ENCODE data around the gene ARL3. TPM values are rescaled to one million over a fixed set of nuclear protein-coding genes. Genes with fewer than 3 reads are reported as not detected.

ARL3 gene
- total and polyA plus RNA-seq, 2 of the 4 experiments (the other 2 are of a cell fraction), result 5.0 to 14.3 TPM

DNA sequence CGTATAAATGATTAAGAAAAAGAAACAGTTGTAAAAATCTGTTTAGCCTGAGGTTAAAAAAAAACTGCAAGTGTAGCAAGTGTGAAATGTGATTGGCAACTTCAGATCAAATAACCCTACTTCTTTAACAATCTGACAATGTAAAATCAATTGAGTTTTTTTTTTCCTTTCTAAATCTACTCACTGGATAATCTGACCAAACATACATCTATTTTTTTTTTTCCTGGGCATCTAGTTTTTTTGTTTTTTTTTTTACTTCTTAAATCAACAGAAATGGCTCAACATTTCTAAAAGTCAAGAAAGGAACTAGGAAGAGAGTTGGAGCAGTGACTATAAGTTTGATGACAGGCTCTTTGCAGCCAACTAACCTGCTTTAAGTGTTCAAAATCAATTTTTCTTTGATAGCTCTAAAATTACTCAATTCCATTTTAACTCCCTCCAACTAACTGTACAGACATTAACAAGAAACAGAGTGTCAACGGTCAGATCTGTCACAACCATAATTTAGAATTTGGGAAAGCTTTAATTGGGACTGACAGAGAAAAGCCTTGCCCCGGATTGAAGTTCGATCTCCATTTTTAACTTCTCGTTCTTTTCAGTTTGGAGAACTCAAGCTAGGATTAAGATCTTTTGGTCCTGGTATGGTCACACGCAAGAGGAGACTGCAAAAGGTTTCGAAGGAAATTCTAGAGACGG lies 1.2 kb downstream of the ARL3 start:
- H2BK5ac ChIP-seq (ENCODE audit: low read depth, low read length, poor library complexity, severe bottlenecking), result peak overlapping the region; percentile 75
- peak overlapping the region; percentile 79 for H4K91ac ChIP-seq (ENCODE audit: insufficient read depth, low read depth, low read length)
- H3K9ac ChIP-seq (ENCODE audit: low read depth, low read length), result peak overlapping the region; percentile 74
- H3K36me3 ChIP-seq (ENCODE audit: control insufficient read depth, insufficient read depth, low read length), result no peaks in the 10 kb centered on the region
- H4K5ac ChIP-seq (ENCODE audit: low read depth, low read length), result peak overlapping the region; percentile 14; the same call in 1 of the 2 replicates
- H3K4me2 ChIP-seq (ENCODE audit: low read depth, low read length), result peak overlapping the region; percentile 74
- ChIA-PET POLR2A (ENCODE audit: unreplicated experiment) (no interaction called here), CTCF (interaction anchor here (0.5 to 3.1 kb wide), 4 partner anchors 12 to 36 kb away, joined by 3 to 13 read pairs (median 4); no protein-coding TSS in a partner anchor)
- WGBS, 2 experiments (ENCODE audit: extremely low coverage in 2 of 2, insufficient read length in 1 of 2), result no CpG with 5 or more reads among the region's 8 CpGs
- no peaks in the 10 kb centered on the region for H3K27me3 ChIP-seq (ENCODE audit: control insufficient read depth, insufficient read depth, low read length)
- dilution Hi-C loops (cut with HindIII; ENCODE audit: low sequenced_read_pairs, unreplicated experiment) (no loop called here), in situ Hi-C loops (cut with MboI; ENCODE audit: low sequenced_read_pairs) (no loop called here), intact Hi-C loops (cut with micrococcal nuclease) (loop anchor here (2.0 to 5.0 kb wide), 2 partner anchors 34 to 211 kb away; partner anchors contain the start of genes ACTR1A and SUFU)
- peak overlapping the region; percentile 97 for H3K14ac ChIP-seq (replicated peaks; ENCODE audit: low read depth, low read length)
- H3K27ac ChIP-seq (ENCODE audit: insufficient read depth, low read length), result peak overlapping the region; percentile 86
- H2BK20ac ChIP-seq (ENCODE audit: low read depth, low read length), result peak overlapping the region; percentile 44; the same call in 1 of the 2 replicates
- H4K8ac ChIP-seq (ENCODE audit: low read depth in 2 of 2, low read length in 2 of 2), result peak overlapping the region; percentile 29 to 78
- no peak overlapping the region for H2AK9ac ChIP-seq (replicated peaks; ENCODE audit: low read depth, low read length, poor library complexity)
- DNase-seq (no peak), ATAC-seq (ENCODE audit: low read depth) (no peak)
- H3K18ac ChIP-seq (ENCODE audit: low read depth, low read length), result peak overlapping the region; percentile 53
- H3K23ac ChIP-seq (ENCODE audit: low read depth, low read length), result peak overlapping the region; percentile 98
- peak overlapping the region; percentile 29; the same call in 2 of the 3 replicates for H2BK15ac ChIP-seq (ENCODE audit: low read depth, low read length)
- peak overlapping the region; percentile 74 for H2BK120ac ChIP-seq (ENCODE audit: low read depth, low read length)
- peaks cover 5% of the 10 kb centered on the region for H3K4me1 ChIP-seq (ENCODE audit: control insufficient read depth, insufficient read depth, low read length)
- H4K20me1 ChIP-seq (ENCODE audit: insufficient read depth, low read length), result peaks cover 11% of the 10 kb centered on the region; the same call in 1 of the 2 replicates
- H3K79me1 ChIP-seq (ENCODE audit: low read depth in 1 of 2, low read length in 2 of 2), result peaks cover 27 to 64% of the 10 kb centered on the region in 2 experiments
- H2AK5ac ChIP-seq (ENCODE audit: low read depth, low read length), result peak overlapping the region; percentile 81; the same call in 1 of the 2 replicates
- peak overlapping the region; percentile 87 for H2AFZ ChIP-seq (replicated peaks; ENCODE audit: low read length, poor library complexity)
- BruUV-seq (replicated peaks), result no TSS peak
- TF ChIP-seq RAD21 (IDR thresholded peaks at IDR 0.05; ENCODE audit: low read length), result no peak
- TF ChIP-seq, protein P1, sequence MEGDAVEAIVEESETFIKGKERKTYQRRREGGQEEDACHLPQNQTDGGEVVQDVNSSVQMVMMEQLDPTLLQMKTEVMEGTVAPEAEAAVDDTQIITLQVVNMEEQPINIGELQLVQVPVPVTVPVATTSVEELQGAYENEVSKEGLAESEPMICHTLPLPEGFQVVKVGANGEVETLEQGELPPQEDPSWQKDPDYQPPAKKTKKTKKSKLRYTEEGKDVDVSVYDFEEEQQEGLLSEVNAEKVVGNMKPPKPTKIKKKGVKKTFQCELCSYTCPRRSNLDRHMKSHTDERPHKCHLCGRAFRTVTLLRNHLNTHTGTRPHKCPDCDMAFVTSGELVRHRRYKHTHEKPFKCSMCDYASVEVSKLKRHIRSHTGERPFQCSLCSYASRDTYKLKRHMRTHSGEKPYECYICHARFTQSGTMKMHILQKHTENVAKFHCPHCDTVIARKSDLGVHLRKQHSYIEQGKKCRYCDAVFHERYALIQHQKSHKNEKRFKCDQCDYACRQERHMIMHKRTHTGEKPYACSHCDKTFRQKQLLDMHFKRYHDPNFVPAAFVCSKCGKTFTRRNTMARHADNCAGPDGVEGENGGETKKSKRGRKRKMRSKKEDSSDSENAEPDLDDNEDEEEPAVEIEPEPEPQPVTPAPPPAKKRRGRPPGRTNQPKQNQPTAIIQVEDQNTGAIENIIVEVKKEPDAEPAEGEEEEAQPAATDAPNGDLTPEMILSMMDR (conservative IDR thresholded peaks at IDR 0.05; ENCODE audit: low read depth, low read length), result no peak
- no peak for TF ChIP-seq POLR2A (IDR thresholded peaks at IDR 0.05; ENCODE audit: low read depth, low read length)
- TF ChIP-seq MXI1 (IDR thresholded peaks at IDR 0.05; ENCODE audit: borderline replicate concordance, low read depth, low read length), result no peak
- TF ChIP-seq RFX5 (IDR thresholded peaks at IDR 0.05; ENCODE audit: low read depth, low read length), result no peak
- TF ChIP-seq CHD1 (IDR thresholded peaks at IDR 0.05; ENCODE audit: low read depth, low read length), result no peak
- TF ChIP-seq MAFK (IDR thresholded peaks at IDR 0.05; ENCODE audit: low read depth, low read length), result no peak
- TF ChIP-seq USF2 (IDR thresholded peaks at IDR 0.05; ENCODE audit: low read depth, low read length), result no peak
- no peak for TF ChIP-seq CEBPB (IDR thresholded peaks at IDR 0.05; ENCODE audit: low read depth, low read length)
- no peak for TF ChIP-seq SMC3 (IDR thresholded peaks at IDR 0.05; ENCODE audit: low read depth, low read length)
- no peak for TF ChIP-seq FOS (IDR thresholded peaks at IDR 0.05; ENCODE audit: low read depth, low read length)
- H3K4ac ChIP-seq (ENCODE audit: low read depth, low read length), result peak overlapping the region; percentile 79
- H3K9me1 ChIP-seq (ENCODE audit: insufficient read depth, low read length), result peaks cover 3% of the 10 kb centered on the region; the same call in 1 of the 2 replicates
- H3K4me3 ChIP-seq (ENCODE audit: insufficient read depth, low read depth, low read length), result peak overlapping the region; percentile 81
- H3K9me3 ChIP-seq (ENCODE audit: control insufficient read depth, insufficient read depth, low read length), result no peaks in the 10 kb centered on the region
- peak overlapping the region; percentile 96 for H3K56ac ChIP-seq (ENCODE audit: extremely low read depth, insufficient read depth, low read length)

Data from IMR-90 (cell line).